ENCODE data around the gene ZNF717. TPM values are rescaled to one million over a fixed set of nuclear protein-coding genes. Genes with fewer than 3 reads are reported as not detected.

The ZNF717 gene
- total RNA-seq, 1 experiment from 2014 or later, result 13.0 TPM

- Mint-ChIP-seq H3K27ac (no peak overlapping the region), H3K4me1 (no peaks in the 10 kb centered on the region), H3K36me3 (ENCODE audit: insufficient read depth in 1 of 3, low read depth in 3 of 3) (peaks cover 0 to 6% (median 4%) of the 10 kb centered on the region in 3 experiments; a peak in 5 of 7 replicates), H3K4me3 (no peak overlapping the region), H3K27me3 (ENCODE audit: low read depth) (no peaks in the 10 kb centered on the region), H3K9me3 (peaks cover 32 to 36% of the 10 kb centered on the region in 2 experiments)
- Histone ChIP-seq H3K79me2 (ENCODE audit: insufficient read depth, low read length) (no peaks in the 10 kb centered on the region), H2BK12ac (ENCODE audit: insufficient read length, low read depth, low read length) (no peak overlapping the region), H3K27ac (ENCODE audit: insufficient read length, low read depth, low read length) (no peak overlapping the region), H4K91ac (ENCODE audit: insufficient read length, low read depth, low read length) (no peak overlapping the region), H2BK20ac (ENCODE audit: low read depth, low read length, poor library complexity, severe bottlenecking) (no peak overlapping the region), H3K14ac (ENCODE audit: insufficient read depth, low read length) (no peak overlapping the region), H3K56ac (ENCODE audit: insufficient read length, low read depth, low read length) (no peak overlapping the region), H3K18ac (ENCODE audit: insufficient read length, low read depth, low read length) (no peak overlapping the region), H3K79me1 (ENCODE audit: insufficient read depth, low read depth, low read length, poor library complexity, severe bottlenecking) (no peaks in the 10 kb centered on the region), H2BK15ac (ENCODE audit: low read depth, low read length) (no peak overlapping the region), H2AK5ac (ENCODE audit: insufficient read length, low read length) (no peak overlapping the region), H4K8ac (replicated peaks; ENCODE audit: insufficient read length, low read depth, low read length) (no peak overlapping the region), H3K27me3 (ENCODE audit: insufficient read depth, low read length) (no peaks in the 10 kb centered on the region), H3K4me1 (ENCODE audit: insufficient read depth, low read length) (no peaks in the 10 kb centered on the region), H3K23me2 (ENCODE audit: insufficient read length, low read depth, low read length, poor library complexity, severe bottlenecking) (no peaks in the 10 kb centered on the region), H3K4ac (ENCODE audit: low read depth, low read length) (no peak overlapping the region), H3K4me2 (ENCODE audit: insufficient read depth, insufficient read length, low read length) (no peak overlapping the region), H2BK120ac (ENCODE audit: low read depth, low read length, poor library complexity, severe bottlenecking) (no peak overlapping the region), H2AFZ (ENCODE audit: low read length) (no peak overlapping the region), H4K5ac (ENCODE audit: insufficient read length, low read depth, low read length) (no peak overlapping the region), H3K23ac (ENCODE audit: insufficient read length, low read depth, low read length) (no peak overlapping the region), H2BK5ac (ENCODE audit: insufficient read length, low read length) (no peak overlapping the region), H3K9me3 (ENCODE audit: control insufficient read depth, low read depth, low read length) (peaks cover 7% of the 10 kb centered on the region), H3K9ac (ENCODE audit: extremely low read depth, insufficient read length, low read length) (no peak overlapping the region), H3T11ph (ENCODE audit: low read length) (no peak overlapping the region), H4K20me1 (ENCODE audit: control insufficient read depth, insufficient read depth, insufficient read length) (no peaks in the 10 kb centered on the region)
- peak; percentile 49; the same call in 2 of the 3 replicates for TF ChIP-seq CTCF (conservative IDR thresholded peaks at IDR 0.05)
- WGBS (ENCODE audit: extremely low coverage, insufficient read length, low lambda C conversion rate), result no CpG with 5 or more reads among the region's 9 CpGs
- DNase-seq, result no peak
Measured at GRCh38 chr3:75687323-75687722, 98.0 kb downstream of the ZNF717 start.

Small RNA genes within 50 kb of the gene (microRNA-seq; reads per million reads assigned to microRNA genes)
- gene MIR4273 (ENCODE audit: borderline microRNAs expressed), result not detected

Other genes with a start within 250 kb of the ZNF717 start
- not detected in 2 replicates for gene FRG2C, start 121.2 kb downstream of the ZNF717 start, total RNA-seq (2021)

All from H9 (cell line).